GM19463 (cell line): ENCODE results near the gene JAZF1.

ENCODE experiments used
- ATAC-seq: cut with Tn5 transposase; IDR thresholded peaks from one replicate; pipeline ENCODE4 v1.9.1; 2021; ENCODE audit warnings: mild to moderate bottlenecking, moderate library complexity; ENCODE audit not compliant: unreplicated experiment

JAZF1 gene

GRCh38 chr7:28054531-28055160, 125.9 kb downstream of the JAZF1 start:
- ATAC-seq = no peak

DNA sequence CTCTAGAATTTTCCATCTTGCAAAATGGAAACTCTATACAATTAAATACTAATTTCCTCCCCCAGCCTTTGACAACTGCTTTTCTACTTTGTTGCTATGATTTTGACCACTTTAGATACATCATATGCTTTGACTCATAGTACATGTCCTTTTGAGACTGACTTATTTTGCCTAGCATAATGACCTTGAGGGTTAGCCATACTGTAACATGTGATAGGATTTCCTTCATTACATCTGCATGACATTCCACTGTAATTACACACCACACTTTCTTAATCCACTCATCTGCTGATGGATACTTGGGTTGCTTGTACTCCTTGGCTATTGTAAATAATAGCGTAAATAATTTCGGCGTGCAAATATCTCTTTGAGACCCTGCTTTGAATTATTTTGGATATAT, 127.7 kb downstream of the JAZF1 start:
- ATAC-seq = no peak

DNA sequence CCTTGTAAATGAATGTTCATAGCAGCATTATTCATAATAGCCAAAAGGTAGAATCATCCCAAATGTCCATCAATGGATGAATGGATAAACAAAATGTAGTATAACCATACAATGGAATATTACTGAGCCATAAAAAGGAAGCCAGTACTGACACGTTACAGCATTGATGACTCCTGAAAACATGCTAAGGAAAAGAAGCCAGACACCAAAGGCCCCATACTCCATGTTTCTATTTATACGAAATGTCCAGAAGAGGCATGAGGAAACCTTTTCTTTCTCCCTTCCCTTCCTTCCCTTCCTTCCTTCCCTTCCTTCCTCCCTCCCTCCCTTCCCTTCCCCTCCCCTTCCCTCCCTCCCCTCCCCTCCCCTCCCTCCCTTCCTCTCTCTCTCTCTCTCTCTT, 131.9 kb downstream of the JAZF1 start:
- ATAC-seq = no peak

DNA sequence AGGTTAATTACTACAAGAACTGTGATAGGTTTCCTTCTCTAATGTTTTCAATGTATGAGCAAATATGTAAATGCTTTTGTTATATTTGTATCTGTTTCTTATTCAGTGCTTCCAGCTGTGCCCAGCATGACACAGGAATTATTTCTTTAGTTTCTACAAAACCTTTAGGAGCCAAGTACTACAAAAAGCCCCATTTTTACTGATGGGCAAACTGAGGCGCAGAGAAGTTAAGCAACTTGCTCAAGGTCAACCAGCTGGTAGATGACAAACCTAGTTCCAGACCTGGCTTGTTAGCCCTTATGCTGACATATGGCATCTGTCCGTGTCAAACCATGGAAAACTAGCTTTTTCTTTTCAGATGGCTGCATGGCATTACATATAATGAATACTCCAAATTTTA, 134.6 kb downstream of the JAZF1 start:
- no peak for ATAC-seq

DNA sequence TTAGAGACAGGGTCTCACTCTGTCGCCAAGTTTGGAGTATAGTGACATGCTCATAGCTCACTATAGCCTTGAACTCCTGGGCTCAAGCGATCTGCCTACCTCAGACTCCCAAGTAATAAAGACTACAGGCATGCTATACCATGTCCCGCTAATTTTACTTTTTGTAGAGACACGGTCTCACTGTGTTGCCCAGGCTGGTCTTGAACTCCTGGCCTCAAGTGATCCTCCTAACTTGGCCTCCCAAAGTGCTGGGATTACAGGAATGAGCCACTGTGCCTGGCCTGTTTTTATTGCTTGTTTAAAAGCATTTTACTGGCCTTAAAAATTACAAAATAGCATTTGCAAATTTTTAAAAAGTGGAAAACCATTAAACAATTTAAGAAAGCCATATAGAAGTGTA, 135.0 kb downstream of the JAZF1 start:
- no peak for ATAC-seq

DNA sequence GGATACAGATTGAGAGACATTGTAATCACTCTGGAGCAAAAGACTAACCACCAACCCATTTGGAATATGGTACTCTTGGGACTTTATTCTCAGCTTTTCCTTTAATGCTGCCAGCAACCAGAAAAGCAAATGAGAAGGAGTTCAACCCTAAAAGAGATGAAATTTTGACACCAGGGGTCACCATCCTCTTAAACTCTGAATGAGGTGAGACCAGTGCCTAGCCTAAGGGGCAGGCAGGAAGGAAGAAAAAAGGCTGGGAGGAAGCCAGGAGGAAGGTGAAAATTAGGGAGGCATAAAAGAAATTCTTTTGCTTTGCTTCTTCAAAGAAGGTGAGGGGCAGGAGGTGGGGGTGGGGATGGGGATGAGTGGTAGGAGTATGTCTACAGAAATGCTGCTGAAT, 135.8 kb downstream of the JAZF1 start:
- no peak for ATAC-seq

DNA sequence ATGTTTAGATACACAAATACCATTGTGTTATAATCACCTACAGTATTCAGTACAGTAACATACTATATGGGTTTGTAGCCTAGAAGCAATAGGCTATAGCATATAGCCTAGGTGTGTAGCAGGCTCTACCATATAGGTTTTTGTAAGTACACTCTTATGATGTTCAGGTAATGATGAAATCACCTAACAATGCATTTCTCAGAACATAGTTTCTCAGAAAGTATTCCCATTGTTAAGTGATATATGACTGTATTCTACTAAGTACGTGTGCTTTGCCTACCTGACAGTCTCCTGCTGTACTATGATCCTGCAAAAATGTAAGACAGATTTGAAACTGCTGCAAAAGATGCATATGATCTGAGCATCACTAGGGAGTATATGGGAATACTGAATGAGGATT, 137.9 kb downstream of the JAZF1 start:
- ATAC-seq = no peak

DNA sequence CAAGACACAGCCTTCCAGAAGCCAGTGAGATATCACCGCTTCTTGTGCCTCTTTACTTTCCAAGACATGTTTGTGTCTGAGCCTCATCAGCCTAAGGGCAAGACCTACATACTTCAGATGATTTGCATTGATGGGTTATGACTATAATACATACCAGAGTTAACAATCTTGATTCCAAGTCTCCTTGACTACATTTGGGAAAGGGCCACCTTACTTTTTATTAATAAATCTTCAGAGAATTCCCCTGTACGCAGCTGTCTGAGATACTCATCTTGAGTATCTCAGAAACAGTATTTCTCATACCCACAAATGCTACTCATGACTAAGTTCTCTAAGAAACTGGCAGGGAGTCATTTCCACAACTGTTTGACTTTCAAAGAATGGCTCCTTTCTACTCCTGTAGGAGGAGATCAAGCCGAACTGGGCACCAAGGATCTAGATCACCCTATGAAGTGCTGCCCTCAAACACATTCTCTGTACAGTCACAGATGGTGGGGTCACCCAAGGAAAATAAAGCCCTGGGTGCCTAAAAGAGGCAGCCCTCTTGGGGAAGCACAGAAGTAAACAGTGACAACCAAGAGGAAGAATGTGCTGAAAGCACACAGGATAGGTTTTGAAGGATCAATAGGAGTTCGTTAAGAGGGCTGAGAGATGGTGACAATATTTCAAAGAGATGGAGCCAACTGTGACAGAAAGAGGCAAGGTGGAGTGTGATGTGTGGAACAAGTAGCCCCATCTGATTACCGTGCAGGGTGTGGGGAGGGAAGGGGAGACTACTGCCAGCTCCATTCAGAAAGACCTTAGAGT, 138.9 kb downstream of the JAZF1 start:
- no peak for ATAC-seq

DNA sequence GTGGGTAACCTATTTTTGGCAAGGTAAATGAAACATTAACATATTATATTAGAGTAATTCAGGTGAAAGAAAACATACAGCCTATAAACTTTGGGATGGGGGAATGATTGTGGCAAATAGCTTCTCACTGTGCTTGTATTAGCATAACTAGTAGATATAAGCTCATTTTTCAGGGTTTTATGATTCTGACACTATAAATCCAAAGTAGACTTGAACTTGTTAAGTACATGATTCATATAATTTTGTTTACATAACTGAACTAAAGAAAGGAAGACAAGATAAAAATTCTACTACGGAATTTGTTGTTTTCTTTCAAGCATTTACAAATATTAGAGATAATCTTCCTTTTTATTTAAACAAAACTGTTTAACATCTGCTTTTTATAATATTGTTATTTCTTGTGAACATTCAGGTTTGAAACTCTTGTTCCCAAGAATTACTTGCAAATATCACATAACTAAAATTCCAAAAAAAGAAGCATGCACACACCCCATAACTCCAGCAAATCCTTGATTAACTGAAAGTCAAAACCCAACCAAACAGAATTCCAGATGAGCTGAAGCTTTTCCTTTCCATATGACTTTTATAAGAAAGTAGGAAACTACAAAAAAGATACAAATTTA, 142.3 kb downstream of the JAZF1 start:
- no peak for ATAC-seq

- peak; percentile 91 for ATAC-seq
These were observed 143.2 kb downstream of the JAZF1 start for GRCh38 chr7:28037220-28038010.

GRCh38 chr7:28036696-28037095, 143.9 kb downstream of the JAZF1 start:
- peak; percentile 6 for ATAC-seq

GRCh38 chr7:28033386-28033785, 147.2 kb downstream of the JAZF1 start:
- ATAC-seq = no peak

DNA sequence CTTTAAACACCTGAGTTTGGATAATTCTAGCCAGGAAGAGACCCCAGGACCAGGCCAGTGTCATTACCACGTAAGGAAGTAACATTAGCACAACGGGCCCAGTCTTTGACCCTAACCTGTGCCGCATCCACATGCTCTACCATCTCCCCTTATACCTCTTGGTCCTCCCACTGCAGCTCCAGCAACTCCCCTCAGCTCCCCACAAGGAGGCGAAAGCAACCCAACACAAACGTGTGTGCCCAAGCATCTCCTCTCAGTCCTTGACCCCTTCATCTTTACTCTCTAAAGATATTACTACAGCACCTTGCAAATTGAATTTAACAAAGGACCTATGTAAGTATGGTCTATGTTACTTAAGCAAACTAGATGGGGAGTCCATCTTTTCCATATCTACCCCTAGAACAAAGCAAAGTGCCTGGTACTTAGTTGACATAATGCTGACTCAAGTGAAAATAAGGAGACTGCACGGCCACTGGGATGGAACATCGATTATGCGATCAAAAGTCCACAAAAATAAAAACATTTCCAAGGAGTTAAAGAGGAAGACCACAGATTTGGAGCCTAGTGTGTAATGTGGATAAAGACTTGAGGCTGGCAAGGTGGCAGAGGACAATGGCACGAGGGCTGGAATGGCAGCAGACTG, 147.7 kb downstream of the JAZF1 start:
- no peak for ATAC-seq

GRCh38 chr7:28029051-28029450, 151.5 kb downstream of the JAZF1 start:
- ATAC-seq = no peak

GRCh38 chr7:28028471-28028870, 152.1 kb downstream of the JAZF1 start:
- no peak for ATAC-seq

DNA sequence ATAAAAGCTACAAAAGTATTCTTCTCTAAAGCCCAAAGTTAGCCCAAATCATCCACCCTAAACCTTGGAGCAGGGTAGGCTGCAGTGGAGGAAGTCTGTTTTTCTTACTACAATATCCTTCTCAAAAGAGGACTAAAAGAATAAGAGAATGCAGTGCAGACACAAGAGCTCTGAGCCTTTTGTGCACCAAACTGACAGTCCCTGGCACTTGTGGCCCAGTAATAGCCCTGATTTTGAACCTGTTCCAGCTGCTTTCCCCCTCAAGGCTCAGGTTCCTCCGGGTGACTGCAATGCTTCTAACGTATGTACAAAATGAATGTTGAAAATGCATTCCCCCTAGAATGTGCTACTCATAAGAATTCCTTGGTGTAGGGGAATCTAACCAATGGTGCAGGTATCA, 154.4 kb downstream of the JAZF1 start:
- ATAC-seq = no peak

GRCh38 chr7:28024786-28025334, 155.7 kb downstream of the JAZF1 start:
- no peak for ATAC-seq

- ATAC-seq = no peak
These were observed 160.2 kb downstream of the JAZF1 start for GRCh38 chr7:28020302-28020940.

GRCh38 chr7:28018856-28019465, 161.6 kb downstream of the JAZF1 start:
- no peak for ATAC-seq

GRCh38 chr7:28018446-28018845, 162.1 kb downstream of the JAZF1 start:
- ATAC-seq = no peak
